ENCODE measurements around the gene DIRAS2.

Gene DIRAS2

DNA sequence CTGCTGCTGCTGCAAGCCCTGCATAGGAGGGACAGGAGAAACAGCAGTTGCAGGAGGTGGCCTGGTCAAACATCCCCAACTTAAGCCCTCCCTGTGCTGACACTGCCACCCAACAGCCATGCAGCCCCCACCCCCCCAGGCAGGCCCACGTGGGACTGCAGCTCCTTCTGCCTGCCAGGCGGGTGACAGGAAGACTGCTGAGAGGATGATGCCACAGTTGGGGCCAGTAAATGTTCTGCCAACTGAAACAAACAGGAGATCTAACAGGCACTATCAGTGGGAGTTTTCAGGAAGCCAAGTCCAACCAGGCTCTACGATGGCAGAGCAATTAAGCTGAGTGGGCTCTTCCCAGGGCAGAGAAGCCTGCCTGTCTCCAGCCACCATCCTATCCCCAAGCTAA lies 31.1 kb downstream of the DIRAS2 start:
- no peak for DNase-seq

- DNase-seq = no peak
Measured at GRCh38 chr9:90611121-90611520, 31.5 kb downstream of the DIRAS2 start.

DNA sequence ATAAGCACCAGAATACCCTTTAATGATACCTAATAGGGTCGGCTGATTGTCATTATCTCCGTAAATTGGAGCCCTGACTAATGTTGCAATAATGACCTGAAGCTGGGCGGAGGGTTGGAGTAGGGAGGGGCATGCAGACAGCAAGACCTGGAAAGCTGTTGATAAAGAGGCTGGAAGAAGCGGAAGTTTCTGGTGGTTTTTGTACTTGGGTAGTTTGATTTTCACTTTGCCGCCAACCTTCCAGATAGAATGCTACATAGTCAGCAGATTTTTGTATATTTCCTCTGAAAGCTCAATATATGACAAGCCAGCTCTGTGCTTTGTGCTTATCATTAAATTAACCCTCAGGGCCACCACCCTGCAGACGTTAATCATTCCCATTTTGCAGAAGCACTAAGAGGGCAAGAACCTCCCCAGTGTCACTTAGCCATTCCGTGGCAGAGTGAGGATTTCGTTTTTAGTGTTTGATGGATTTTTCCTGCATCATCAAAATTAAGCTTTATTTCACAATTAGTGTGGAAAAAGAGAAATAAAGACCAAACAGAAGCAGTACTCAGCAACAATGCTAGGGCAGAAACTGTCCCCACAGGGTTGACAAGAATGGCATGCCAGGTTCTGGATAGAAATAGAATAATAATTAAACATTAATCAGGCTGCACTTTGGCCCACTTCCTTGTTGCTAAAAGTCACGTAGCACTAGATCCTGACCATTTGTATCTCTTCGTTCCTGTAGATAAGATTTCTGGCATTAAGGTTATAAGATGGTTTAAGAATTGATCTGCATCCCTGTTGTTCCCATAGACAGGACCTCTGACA lies 34.7 kb downstream of the DIRAS2 start:
- no peak for DNase-seq

- no peak for DNase-seq
Measured at GRCh38 chr9:90600029-90600428, 42.6 kb downstream of the DIRAS2 start.

DNA sequence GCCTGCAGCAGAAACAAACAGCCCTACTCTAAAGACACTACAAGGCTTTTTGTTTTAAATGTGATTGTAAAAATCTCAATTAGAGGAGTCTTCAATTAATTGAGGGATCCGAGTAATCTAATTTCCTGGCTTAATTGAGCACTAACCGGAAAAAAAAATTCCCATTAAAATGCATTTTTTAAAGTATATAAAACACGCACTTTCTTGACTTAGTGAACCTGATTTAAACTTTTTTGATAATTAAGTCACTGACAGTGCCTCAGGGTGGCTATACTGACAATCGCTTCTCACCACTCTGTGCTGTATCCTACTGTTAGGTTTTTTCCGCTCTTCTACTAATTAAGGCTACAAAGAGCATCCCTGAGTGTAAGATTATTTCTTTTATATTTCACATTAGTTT lies 44.4 kb downstream of the DIRAS2 start:
- DNase-seq = no peak

DNA sequence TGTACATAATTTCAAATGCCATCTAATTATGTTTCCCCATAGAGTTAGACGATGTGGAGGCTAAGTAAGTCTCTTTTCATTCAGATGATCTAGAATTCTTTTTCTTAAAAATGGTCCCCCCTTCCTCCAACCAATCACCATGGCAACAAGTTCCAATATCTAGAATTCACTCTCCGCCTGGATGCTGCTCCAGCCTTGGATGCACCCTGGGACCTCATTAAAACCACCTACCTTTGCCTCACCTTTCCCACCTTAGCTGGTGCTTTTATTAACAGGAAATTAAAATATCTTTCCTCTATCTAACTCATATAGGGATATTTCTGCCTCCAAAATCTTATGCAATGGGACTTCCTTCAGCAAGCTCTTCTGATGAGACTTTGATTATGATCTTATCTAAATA lies 49.0 kb downstream of the DIRAS2 start:
- no peak for DNase-seq

DNA sequence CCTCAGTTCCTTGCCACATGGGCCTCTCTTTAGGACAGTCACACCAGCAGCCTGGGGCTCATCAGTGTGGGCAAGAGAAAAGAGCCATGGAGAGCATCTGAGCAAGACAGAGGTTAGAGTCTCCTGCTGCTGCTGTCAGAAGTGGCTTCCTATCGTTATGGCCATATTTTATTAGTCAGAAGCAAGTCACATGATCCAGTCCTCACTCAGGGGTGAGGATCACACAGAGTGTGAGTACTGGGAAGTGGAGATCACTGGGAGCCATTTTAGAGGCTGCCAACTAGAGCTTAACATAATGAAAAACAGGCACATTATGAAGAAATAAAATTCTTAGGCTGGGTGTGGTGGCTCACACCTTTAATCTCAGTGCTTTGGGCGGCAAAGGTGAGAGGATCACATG lies 62.0 kb downstream of the DIRAS2 start:
- DNase-seq = no peak

- no peak for DNase-seq
Measured at GRCh38 chr9:90579181-90579580, 63.4 kb downstream of the DIRAS2 start.

GRCh38 chr9:90578126-90578815 lies 64.4 kb downstream of the DIRAS2 start:
- DNase-seq = no peak

GRCh38 chr9:90569511-90569910 lies 73.1 kb downstream of the DIRAS2 start:
- no peak for DNase-seq

- no peak for DNase-seq
Measured at GRCh38 chr9:90568667-90569066, 74.0 kb downstream of the DIRAS2 start.

GRCh38 chr9:90562229-90562628 lies 80.4 kb downstream of the DIRAS2 start:
- no peak for DNase-seq
